KOPT-K1 (cell line): Measurements from ENCODE around the gene MAG.

Experiments
- H3K27ac ChIP-seq: fragments of 200-600 bp; sonication (generic); 2 replicates; pipeline ENCODE4 v1.5.1; 2016; ENCODE audit warnings: antibody characterized with exemption, mild to moderate bottlenecking, low read depth, low read length; ENCODE audit not compliant: poor library complexity, severe bottlenecking
- H3K36me3 ChIP-seq: fragments of 200-600 bp; sonication (generic); 2 replicates; pipeline ENCODE4 v1.5.1; 2017; ENCODE audit warnings: antibody characterized with exemption, mild to moderate bottlenecking, low read length, moderate library complexity; ENCODE audit not compliant: insufficient read depth
- H3K9me3 ChIP-seq: fragments of 200-600 bp; sonication (generic); 2 replicates; pipeline ENCODE4 v1.5.1; 2017; ENCODE audit warnings: antibody characterized with exemption, low read length, mild to moderate bottlenecking; ENCODE audit not compliant: insufficient read depth, poor library complexity, severe bottlenecking

The MAG gene

DNA sequence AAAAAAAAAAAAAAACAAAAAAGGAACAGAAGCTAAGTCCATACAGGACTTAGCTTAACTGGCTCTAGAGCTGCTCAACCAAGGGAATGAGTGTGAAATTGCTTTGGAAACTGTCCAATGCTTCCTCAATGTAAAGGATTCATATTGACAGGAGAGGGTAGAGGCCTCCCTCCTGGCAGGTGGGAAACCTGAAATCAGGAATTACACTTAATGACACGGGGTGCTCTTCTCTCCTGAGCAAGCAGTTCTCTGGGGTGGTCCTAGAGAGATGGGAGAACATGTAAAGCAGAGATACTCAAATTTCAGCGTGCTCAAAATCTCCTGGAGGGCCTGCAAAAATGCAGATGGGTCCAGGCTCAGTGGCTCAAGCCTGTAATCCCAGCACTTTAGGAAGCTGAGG is 3.6 kb upstream of the MAG start:
- H3K9me3 ChIP-seq, result no peaks in the 10 kb centered on the region
- no peak overlapping the region for H3K27ac ChIP-seq
- H3K36me3 ChIP-seq, result no peaks in the 10 kb centered on the region

GRCh38 chr19:35288906-35289305 is 3.1 kb upstream of the MAG start:
- Histone ChIP-seq H3K27ac (no peak overlapping the region), H3K36me3 (no peaks in the 10 kb centered on the region), H3K9me3 (no peaks in the 10 kb centered on the region)

- H3K27ac ChIP-seq, result no peak overlapping the region
- no peaks in the 10 kb centered on the region for H3K36me3 ChIP-seq
- H3K9me3 ChIP-seq, result no peaks in the 10 kb centered on the region
These were observed 1.4 kb upstream of the MAG start for GRCh38 chr19:35290381-35291127.

- Histone ChIP-seq H3K27ac (no peak overlapping the region), H3K36me3 (no peaks in the 10 kb centered on the region), H3K9me3 (no peaks in the 10 kb centered on the region)
These were observed 702 bp upstream of the MAG start for GRCh38 chr19:35291259-35291658.

GRCh38 chr19:35292421-35293362 is 731 bp downstream of the MAG start:
- Histone ChIP-seq H3K36me3 (no peaks in the 10 kb centered on the region), H3K27ac (no peak overlapping the region), H3K9me3 (no peaks in the 10 kb centered on the region)

GRCh38 chr19:35293363-35293739 is 1.4 kb downstream of the MAG start:
- Histone ChIP-seq H3K36me3 (no peaks in the 10 kb centered on the region), H3K27ac (no peak overlapping the region), H3K9me3 (no peaks in the 10 kb centered on the region)

DNA sequence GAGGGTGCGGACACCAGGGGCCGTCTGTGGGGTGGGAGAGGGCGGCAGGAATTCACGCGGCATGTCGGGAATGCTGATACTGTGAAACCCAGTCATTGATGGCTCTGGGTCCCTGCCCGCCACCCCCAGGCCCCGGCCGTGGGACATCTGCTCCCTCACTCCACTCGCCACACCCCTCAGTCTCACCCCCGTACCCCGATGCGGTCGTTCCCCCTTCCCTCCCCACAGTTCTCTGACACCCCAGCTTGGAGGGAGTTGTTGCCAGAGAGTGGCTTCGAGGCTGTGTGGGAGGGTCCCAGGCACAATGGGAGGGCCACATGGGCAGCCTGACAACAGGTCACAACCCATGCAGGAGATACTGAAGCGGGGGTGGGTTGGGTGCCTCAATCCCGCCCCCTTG is 1.8 kb downstream of the MAG start:
- no peaks in the 10 kb centered on the region for H3K36me3 ChIP-seq
- H3K9me3 ChIP-seq, result no peaks in the 10 kb centered on the region
- no peak overlapping the region for H3K27ac ChIP-seq

DNA sequence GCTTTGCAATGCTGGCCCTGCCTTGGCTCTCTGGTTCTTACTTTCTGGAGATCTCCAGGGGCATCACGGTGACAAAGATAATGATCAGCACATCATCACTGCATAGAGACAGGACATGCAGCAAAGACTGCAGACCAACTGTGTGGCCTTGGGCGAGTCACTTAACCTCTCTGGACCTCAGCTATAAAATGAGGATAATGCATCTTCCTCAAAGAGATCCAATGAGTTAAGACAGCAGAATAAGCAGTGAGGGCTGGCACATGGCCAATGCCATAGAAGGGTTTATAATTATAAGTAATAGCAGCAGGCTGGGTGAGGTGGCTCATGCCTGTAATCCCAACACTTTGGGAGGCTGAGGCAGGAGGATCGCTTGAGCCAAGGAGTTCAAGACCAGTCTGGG is 2.4 kb downstream of the MAG start:
- Histone ChIP-seq H3K27ac (no peak overlapping the region), H3K9me3 (no peaks in the 10 kb centered on the region), H3K36me3 (no peaks in the 10 kb centered on the region)

DNA sequence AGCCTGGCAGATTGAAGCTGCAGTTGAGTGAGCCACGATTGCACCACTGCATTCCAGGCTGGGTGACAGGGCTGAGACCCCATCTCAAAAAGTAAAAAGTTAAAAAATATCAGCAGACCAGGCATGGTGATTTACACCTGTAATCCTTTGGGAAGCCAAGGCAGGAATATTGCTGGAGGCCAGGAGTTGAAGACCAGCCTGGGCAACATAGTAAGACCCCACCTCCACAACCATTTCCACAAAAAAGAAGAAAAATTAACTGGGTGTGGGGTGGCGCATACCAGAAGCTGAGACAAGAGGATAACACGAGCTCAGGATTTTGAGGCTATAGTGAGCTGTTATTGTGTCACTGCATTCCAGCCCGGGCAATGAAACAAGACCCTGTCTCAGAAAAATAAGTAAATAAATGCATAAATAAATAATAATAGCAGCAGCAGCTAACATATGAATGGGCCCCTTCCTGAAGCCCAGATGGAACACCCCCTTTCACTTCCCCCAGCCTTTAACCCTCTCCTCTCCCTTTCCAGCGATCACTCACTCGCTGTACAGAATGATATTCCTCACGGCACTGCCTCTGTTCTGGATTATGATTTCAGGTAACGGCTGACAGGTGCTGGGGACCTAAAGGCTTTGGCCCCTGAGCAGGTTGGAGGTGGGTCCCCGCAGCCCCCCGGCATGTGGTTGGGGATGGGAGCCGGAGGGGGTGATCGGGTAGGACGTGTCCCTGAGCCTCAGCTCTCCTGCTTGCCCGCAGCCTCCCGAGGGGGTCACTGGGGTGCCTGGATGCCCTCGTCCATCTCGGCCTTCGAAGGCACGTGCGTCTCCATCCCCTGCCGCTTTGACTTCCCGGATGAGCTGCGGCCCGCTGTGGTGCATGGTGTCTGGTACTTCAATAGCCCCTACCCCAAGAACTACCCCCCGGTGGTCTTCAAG is 3.2 kb downstream of the MAG start:
- Histone ChIP-seq H3K27ac (no peak overlapping the region), H3K9me3 (no peaks in the 10 kb centered on the region), H3K36me3 (no peaks in the 10 kb centered on the region)

- H3K27ac ChIP-seq, result no peak overlapping the region
- no peaks in the 10 kb centered on the region for H3K9me3 ChIP-seq
- H3K36me3 ChIP-seq, result no peaks in the 10 kb centered on the region
These were observed 4.0 kb downstream of the MAG start for GRCh38 chr19:35295792-35296462.

GRCh38 chr19:35296644-35297514 is 4.9 kb downstream of the MAG start:
- H3K27ac ChIP-seq, result no peak overlapping the region
- no peaks in the 10 kb centered on the region for H3K9me3 ChIP-seq
- no peaks in the 10 kb centered on the region for H3K36me3 ChIP-seq

GRCh38 chr19:35297515-35297848 is 5.5 kb downstream of the MAG start:
- Histone ChIP-seq H3K36me3 (no peaks in the 10 kb centered on the region), H3K9me3 (no peaks in the 10 kb centered on the region), H3K27ac (no peak overlapping the region)

DNA sequence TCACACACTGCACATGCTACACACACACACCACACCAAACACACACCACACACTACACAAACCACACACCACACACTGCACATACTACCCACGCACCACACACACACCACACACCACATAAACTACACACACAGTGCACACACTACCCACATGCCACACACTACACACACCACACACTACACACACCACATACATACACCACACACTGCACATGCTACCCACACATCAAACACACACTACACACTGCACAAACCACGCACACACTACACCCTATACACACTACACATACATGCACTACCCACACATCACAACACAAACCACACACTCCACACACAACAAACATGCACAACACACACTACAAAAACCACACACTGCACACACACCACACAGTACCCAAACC is 6.0 kb downstream of the MAG start:
- no peak overlapping the region for H3K27ac ChIP-seq

GRCh38 chr19:35298561-35298972 is 6.6 kb downstream of the MAG start:
- Histone ChIP-seq H3K27ac (no peak overlapping the region), H3K36me3 (no peaks in the 10 kb centered on the region), H3K9me3 (no peaks in the 10 kb centered on the region)

More for the DNA sequence above, 6.0 kb downstream of the MAG start:
- Histone ChIP-seq H3K9me3 (no peaks in the 10 kb centered on the region), H3K36me3 (no peaks in the 10 kb centered on the region)
